NCI-H2029 (cell line): ENCODE measurements around the gene FRMD4A.
"Not testable (repeated sequence)": the region's sequence is repeated elsewhere in the genome, so short reads cannot be mapped to it uniquely, and the experiment has no call there.

Source experiments
- DNase-seq: peaks from one replicate; lab custom pipeline; 2025; lab: John Stamatoyannopoulos, UW

Gene FRMD4A

DNA sequence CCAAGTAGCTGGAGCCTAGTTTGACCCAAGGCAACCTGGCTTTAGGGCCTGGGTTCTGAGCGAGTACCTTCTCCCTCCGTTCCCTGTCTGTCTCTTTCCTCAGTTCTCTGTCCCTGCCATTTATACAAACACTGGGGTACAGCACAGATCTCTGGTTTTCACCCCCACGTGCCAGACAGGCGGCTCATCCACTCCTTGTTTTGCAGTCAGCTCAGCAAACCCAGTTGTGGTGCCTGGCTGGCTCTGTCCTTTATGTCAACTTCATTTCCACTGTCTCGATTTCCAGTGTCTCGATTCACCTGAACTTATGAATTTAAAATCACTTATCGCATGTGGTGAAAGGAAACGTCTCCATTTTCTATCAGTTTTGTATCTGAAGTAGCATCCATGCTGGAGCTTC, 230.8 kb downstream of the FRMD4A start:
- no peak for DNase-seq

DNA sequence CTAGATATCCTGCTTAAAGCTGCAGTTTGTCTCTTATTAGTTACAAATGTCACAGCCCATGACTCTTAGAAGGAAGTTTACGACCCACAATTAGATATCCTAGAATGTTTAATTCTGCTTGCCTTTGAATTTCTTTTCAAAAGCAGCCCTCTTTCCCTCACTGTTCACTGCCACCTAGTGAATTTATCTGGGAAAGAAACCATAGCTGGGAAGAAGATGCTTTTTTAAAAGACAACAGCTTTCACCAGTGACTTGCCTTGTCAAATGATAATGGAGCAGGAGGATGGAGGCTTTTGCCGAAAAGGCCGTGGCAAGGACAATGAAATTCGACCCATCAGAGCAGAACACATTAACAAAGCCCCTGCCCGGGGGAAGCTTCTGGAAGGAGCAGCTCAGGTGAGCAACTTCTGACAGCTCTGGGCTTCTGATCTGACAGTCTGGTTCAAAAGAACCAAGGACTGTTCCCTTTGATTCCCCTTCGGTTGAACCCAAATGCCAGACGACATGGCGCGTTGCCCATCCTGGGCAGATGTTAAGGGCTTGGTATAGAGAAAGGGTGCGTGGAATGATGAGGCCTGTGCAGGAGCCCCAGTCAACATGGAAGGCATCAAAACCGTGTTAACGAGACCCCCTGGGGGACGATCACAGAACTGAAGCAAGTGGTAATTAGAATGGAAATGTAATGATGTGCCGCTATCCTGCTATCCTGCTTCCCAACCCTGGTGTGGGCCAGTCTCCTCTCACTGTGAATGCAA, 236.8 kb downstream of the FRMD4A start:
- no peak for DNase-seq

DNA sequence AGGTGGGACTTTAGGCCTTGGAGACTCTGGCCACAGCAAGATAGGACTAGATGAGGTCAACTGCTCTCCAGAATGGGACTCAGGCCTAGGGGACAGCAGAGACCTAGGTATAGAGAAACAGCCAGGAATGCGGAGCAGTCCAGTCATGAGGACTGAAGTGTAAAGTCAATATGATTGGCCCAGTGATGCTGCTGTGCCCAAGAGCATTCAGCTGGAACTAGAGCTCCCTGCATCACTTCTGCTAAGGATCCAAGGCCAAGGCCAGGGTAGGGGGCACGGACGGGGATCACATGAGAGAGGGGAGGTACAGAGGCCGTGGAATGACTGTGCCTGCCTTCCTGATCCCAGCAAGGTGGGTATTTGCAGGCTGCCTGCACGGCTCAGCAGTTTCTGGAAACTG, 237.9 kb downstream of the FRMD4A start:
- no peak for DNase-seq

DNA sequence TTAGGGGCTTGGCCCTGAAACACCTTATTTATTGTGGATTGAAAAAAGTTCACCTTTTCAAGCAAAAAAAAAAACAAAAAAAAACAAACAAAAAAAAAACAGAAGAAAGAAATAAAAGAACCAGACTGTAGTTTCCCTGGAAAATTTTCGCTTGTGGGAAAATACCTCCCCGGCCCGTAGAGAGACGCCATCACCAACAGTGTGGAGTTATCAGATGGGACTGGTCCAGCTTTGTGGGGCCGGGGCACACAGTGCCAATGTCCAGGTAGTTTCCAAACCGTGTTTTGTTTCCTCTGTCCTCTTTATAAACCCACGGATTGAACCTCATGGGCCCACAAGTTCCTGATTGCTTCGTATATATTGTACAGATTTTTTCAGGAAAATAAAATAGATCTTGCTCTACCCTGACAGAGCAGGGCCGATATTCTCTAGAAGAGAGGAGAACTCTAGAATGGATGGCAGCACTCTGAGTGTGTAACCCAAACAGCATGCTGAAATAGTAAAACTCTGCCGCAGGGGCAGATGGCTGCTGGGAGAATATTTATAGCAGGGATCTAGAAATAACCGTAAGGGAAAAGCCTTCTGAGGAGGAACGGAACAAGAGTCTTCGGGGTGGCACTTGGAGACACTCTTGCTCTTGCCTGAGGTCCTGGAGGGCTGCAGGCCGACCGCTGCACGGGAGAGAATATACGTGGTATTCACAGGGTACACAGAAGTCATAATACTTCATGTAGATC, 241.0 kb downstream of the FRMD4A start:
- DNase-seq, result no peak

DNA sequence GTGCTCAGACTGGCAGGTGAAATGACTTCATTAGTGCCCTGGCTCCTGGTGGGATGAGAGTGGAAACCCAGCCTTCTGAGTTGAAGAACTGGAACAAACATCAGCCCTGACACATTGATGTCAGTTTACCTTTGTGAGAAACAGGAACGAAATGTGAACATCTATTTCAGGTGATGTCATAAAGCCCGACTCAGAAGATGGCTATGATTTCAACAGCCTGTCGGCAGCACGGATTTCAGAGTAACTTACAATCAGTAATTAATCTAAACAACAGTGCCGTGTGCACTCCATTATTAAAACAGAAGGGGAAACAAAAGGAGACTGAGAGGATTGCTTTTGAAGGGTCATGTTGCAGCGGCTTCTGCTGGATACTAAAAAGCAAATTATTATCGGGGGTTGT, 243.2 kb downstream of the FRMD4A start:
- DNase-seq, result no peak

DNA sequence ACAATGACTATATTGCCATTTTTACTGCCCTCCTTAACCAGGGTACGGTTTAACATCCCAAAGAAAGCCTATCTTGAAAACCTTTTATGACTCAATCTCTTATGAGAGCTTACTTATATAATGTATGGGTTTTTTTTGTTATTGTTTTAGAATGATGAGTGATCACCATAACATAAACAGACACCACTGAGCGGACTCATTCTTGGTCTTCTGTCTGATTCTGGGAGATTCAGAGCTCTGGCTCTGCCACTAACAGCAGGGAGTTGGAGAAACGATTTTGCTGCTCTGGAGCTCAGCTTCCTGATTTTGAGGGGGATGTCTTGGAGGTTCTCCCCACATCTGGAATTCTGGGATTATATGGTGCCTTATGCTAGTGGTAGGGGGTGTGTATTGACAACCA, 244.1 kb downstream of the FRMD4A start:
- DNase-seq, result no peak

DNA sequence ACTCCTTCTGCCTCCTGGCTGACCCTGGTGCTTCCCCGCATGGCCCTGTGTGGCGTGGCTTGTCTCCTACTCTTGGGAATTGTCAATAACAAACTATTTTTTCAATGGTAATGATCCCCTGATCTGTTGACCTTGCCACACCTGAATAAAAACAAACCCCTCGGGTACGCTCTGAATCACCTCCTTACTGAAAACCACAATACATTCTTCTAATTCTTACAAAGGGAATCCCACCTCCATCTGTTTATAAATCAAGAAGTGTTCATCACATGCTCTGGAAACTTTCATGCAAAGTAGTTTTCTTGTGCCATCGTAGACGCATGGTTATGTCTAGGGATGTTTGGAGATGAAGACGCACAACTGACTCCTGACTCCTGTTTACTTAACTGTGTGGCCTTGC, 245.8 kb downstream of the FRMD4A start:
- DNase-seq, result no peak

DNA sequence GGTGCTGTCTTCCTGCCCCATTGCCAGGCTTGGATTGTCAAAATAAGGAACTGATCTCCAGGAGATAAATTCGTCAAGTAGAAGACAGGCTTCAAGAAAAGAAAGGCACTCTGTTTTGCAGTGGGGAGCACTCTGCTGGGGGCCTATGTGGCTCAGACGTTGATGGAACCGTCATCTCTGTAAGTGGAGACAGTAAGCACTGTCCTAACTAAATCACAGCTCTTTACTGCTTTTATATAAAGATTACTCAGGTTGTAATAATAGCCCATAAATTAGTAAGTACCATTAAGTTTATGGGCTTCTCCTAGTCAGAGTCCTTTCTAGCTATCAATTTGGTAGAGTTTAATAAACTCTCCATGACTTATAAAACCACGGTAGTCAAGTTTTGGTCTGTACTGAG, 249.9 kb downstream of the FRMD4A start:
- DNase-seq, result no peak

DNA sequence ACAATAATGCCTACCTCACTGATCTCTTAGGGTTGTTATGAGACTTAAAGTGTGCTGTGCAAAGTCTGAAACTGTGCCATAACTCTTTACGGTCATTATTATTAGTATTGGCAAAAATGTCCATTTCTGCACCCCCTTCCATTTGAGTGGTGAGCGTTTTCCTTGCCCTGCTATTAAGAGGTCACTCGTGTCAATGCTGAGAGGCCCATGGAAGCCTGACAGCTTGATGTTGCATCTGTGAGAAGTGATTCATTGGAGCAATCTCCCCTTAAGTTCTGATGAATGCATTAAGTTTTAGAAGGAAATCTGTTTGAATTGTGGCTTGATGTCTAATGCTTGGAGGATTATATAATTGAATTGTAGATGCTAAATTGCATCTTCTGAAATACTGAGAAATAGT, 253.3 kb downstream of the FRMD4A start:
- no peak for DNase-seq

DNA sequence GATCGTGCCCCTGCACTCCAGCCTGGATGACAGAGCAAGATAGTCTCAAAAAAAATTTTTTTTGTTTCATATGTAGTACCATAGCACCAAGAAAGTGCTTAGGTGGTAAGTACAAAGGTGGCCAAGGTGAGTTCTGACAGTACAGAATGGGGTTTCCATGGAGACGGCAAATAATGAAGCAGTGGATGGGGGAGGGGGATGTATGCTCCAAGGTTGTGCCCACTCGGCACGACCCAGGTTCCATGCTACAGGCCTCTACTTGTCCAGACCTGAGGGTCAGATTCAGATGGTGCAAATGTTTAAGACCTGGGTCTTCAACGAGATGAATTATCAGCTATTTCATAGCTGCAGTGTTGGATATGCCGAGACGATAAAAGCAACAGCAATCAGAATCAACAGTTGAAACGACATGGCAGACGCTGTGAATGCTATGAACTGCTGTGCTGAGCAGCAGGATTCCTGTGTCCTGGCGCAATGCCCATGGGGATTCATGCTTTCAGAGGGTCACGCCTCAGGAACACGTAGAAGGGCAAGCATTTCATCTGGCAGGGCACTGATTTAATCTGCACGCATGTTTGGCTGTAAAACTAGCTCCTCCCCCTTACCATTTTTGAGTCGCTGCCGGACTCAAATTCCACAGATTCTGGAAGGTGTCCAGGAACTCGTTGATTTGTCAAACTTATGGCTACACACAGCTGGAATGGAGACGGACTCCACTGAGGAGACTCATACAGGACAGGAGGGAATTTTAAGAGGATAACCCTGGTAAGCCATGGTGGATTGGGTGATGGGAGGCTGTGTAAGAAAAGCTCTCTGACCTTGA, 256.5 kb downstream of the FRMD4A start:
- peak; percentile 21 for DNase-seq

DNA sequence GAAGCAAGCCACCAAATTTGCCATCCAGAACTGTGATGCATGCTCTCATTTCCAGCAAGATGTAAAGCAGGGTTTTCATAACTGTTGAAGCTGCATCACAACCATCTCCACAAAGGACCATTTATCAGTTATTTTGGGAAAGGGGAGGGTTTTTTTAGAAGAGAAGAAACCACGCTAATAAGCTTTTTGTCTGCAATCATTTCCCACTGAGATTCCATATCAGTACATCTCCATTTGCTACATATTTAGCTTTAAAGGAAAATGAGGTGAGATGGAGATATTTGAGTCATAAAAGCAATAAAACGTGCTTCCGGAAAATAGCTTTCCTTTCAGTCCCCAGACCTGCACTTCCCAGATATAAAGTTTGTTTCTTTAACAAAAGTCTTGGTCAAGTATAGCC, 258.2 kb downstream of the FRMD4A start:
- DNase-seq, result no peak

DNA sequence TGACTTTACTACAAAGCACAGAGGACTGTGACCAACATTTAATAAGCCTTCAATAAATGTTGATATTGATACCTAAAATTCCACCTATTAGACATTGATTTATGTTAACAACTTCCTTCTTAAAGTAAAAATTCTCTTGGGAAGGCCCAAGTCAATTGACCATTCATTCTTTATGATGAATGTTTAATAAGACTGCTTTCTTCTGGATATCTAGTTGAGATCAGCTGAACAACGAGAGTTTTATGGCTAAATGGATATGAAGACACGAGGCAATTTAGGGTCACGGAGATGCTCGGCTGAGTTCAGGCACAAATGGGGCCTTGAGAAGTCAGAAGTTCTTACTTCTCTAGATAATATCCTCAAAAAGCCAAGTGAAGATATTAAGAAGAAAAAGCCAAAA, 258.8 kb downstream of the FRMD4A start:
- no peak for DNase-seq

DNA sequence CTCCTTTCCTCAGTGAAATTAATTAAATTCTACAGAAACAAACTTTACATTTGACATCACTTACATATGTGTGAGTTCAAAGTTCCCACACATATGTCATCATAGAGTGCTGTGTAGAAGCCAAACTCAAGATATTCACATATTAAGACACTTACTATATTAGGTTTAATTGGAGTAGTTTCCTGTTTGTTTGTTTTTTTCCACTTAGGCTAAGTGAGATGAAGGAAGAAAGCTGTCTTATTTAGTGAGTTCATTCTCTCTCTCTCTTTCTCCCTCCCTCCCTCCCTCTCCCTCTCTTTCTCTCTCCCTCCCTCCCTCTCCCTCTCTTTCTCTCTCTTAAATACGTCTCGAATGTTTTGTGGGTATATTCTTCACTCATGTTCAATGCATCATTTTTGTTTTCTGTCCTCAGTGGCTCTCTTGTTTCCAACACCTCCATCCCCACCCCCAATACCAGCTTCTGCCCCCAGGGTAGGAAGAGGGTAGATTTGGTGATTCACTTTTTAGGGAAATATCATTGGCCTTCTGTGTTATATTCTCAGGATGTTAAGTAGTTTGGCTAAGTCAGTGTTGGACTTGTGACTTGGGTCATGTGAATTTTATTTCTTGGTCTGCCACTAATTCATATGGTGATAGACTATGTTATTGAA, 262.0 kb downstream of the FRMD4A start:
- DNase-seq, result no peak

DNA sequence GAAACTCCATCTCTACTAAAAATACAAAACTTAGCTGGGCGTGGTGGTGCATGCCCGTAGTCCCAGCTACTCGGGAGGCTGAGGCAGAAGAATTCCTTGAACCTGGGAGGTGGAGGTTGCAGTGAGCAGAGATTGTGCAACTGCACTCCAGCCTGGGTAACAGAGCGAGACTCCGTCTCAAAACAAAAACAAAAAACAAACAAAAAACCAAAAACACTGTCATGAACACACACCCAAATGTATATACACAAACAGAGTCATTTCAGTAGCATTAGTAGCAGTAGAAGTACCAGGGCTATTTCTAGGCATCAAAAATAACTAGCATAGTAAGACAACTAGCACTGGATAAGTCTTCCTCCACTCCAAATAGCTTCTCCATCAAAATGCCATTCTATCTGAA, 263.1 kb downstream of the FRMD4A start:
- not testable (repeated sequence) for DNase-seq

DNA sequence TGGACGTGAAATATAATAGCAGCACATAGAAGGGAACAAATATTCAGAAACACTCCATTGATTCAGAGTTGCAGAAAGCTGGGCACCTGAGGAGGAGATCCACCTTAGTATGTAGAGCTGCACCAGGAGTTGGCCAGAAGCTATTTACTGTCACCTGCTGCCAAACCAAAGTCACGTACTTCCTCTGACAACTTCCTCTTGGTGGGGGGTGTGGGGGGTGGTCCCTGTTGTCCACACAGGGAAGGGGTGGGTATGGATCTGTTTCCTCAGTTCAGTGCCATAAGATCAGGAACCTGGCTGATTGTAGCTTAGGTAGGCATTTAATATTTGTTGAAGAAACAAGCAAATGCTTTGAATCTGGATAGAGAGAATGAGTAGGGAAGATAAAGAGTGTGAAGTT, 264.6 kb downstream of the FRMD4A start:
- no peak for DNase-seq

DNA sequence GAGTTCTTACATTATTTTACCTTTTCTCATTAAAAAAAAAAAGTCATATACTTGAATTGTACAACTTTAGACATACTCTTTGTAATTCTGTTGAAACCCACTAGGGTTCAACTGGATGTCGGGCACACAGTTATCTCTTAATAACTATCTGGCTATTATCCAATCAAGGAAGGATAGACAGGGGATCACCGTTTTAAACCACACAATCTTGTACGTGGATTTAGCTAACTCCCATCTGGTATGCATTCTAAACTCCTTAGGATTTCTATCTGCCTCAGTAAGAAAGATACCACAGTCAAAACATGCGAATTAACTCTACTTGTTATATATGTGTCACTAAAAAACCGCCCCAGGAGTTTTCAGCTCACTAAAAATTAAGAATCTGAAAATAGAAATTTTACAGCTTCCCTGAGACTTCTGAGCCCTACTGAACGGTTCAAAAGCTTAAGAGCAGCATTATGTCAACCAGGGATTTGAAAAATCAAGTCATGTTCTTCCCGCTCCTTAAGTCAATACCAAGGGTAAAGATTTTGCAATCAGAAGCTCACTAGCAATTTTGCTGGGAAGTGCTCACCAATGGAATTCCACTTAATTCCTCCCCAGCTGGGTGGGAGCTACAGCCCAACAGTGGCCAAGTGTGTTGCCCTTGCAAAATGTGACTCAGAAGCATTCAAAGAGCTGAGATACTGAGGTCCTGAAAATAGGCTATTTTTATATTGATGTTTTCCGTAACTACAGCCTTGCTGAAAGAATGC, 267.0 kb downstream of the FRMD4A start:
- no peak for DNase-seq

DNA sequence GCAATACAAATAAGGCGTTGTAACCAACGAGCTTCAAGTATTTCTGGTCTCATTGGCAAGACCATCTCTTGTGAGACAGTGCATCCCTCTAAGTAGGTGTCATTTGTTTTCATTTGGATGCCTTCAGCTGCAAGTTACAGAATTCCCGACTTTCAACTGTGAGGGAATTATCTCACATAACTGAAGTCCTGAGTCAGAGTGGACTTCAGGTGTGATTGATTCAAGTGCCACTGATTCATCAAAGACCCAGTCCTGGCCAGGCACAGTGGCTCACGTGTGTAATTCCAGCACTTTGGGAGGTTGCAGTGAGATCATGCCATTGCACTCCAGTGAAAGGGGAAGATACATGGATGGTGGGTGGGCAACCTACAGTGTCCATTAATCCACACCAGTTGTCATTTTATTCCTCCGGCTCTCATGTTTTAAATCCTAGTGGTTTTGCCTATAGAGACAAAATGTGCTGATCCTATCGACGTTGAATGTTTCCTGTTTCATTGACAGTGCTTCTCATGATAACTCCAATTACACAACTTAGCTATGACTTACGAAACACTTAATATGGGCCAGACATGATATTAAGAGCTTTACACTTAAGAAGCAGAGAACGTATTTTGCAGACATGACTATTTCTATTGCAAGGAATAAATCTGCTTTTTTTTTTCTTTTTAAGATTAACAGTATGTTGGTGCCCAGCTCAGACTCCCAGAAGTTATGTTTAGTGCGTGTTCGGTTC, 268.0 kb downstream of the FRMD4A start:
- no peak for DNase-seq

DNA sequence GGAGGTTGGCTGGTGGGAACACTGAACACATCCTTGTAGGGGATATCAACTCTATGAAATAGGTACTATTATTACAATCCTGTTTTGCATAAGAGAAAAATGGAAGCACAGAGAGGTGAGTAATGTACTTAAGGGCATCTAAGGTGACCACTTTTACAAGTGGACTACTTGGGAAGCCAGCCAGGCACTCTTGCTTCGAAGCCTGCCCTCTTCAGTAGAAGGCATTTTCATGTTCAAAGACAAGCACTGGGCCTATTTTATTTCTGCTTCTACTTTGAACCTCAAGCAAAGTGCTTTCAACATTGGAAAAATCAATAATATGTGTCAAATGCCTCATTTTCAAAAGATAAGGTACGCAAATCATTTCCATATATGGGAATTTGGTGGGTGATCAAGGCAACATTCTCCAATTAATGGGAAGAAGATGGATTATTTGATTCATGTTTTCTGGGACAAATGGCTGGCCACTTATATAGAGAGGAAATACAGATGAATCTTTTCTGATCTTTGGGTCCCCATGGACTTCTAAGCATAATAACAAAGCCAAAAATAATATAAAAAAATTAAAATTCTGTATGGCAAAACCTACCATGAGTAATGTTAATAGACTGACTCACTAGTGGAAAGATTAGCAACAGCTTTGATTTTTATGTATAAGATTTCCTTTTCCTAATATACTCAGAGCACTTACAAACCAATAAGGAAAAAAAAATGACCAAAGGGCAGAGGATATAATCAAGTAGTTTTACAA, 270.2 kb downstream of the FRMD4A start:
- DNase-seq, result peak; percentile 27

DNA sequence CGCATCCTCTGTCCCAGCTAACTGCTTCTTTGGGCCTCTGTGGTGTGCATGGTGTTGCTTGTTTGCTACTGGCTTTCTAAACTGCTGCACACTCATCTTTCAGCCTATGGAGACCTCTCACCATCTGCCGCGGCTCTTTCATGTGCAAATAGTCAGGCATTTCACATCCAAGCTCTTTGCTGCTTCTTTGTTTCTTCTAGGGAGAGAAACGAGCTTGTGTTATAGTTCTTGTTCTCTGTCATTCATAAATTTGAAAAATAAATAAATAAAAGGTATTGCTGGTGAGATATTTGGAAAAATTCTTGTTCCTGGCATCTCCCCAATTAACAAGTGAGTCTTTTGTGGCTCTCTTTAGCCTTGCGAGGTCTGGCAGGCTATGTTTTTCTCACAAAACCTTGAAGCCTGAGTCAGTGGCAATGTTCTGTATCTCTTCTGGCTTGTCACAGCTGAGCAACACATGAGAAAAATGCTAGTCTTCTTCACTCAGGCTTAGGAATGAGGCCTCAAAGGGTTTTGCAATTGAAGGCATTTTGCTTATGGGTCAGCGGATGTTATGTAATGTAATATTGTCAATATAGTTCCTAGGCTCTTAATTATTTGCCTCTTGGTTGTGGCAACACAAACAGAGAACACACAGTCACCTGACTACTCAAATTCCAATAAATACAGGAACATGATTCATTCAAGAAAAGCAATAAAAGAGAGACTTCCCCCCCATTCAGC, 274.0 kb downstream of the FRMD4A start:
- DNase-seq, result no peak
